Bone marrow (tissue), 2 donors: Measurements from ENCODE around the gene MYOM3.

Experiments
- DNase-seq, 2 donors: peaks; one replicate each; lab custom pipeline; 2025; lab: John Stamatoyannopoulos, UW

Gene MYOM3

GRCh38 chr1:24114753-24115152, 2.8 kb upstream of the MYOM3 start:
- DNase-seq = no peak

- DNase-seq = no peak
These were observed 1.7 kb upstream of the MYOM3 start for GRCh38 chr1:24113641-24114033.

GRCh38 chr1:24111262-24111995, 506 bp downstream of the MYOM3 start:
- no peak for DNase-seq

- no peak for DNase-seq
These were observed 1.2 kb downstream of the MYOM3 start for GRCh38 chr1:24110642-24111261.

- no peak for DNase-seq
These were observed 2.1 kb downstream of the MYOM3 start for GRCh38 chr1:24109686-24110475.

- DNase-seq = no peak
These were observed 2.8 kb downstream of the MYOM3 start for GRCh38 chr1:24109166-24109483.

- DNase-seq = no peak
These were observed 3.4 kb downstream of the MYOM3 start for GRCh38 chr1:24108334-24109165.

GRCh38 chr1:24107462-24108138, 4.3 kb downstream of the MYOM3 start:
- DNase-seq = no peak

- no peak for DNase-seq
These were observed 6.4 kb downstream of the MYOM3 start for GRCh38 chr1:24105368-24106160.

- no peak for DNase-seq
These were observed 7.1 kb downstream of the MYOM3 start for GRCh38 chr1:24104854-24105253.

GRCh38 chr1:24103879-24104278, 8.1 kb downstream of the MYOM3 start:
- no peak for DNase-seq

GRCh38 chr1:24103408-24103807, 8.5 kb downstream of the MYOM3 start:
- no peak for DNase-seq

- DNase-seq = no peak
These were observed 9.0 kb downstream of the MYOM3 start for GRCh38 chr1:24102961-24103360.

GRCh38 chr1:24101796-24102586, 9.9 kb downstream of the MYOM3 start:
- no peak for DNase-seq

- no peak for DNase-seq
These were observed 10.8 kb downstream of the MYOM3 start for GRCh38 chr1:24100945-24101737.

GRCh38 chr1:24098943-24099638, 12.8 kb downstream of the MYOM3 start:
- DNase-seq = no peak

GRCh38 chr1:24098102-24098501, 13.8 kb downstream of the MYOM3 start:
- DNase-seq = no peak

- DNase-seq = no peak
These were observed 14.3 kb downstream of the MYOM3 start for GRCh38 chr1:24097663-24098062.

- no peak for DNase-seq
These were observed 15.2 kb downstream of the MYOM3 start for GRCh38 chr1:24096739-24097103.
